ENCODE results near the gene SYAP1. TPM values are rescaled to one million over a fixed set of nuclear protein-coding genes. Genes with fewer than 3 reads are reported as not detected.
"Not testable (repeated sequence)": the region's sequence is repeated elsewhere in the genome, so short reads cannot be mapped to it uniquely, and the experiment has no call there.

SYAP1 gene
- total RNA-seq, 1 experiment from 2014 or later, result 49.8 TPM

- no peak for DNase-seq
- H3K36me3 ChIP-seq, result peaks cover 25% of the 10 kb centered on the region
- no peaks in the 10 kb centered on the region for H3K27me3 ChIP-seq
- H3K4me1 ChIP-seq, result no peaks in the 10 kb centered on the region
- H3K4me3 ChIP-seq, result no peak overlapping the region
- H3K27ac ChIP-seq, result no peak overlapping the region
- H3K9me3 ChIP-seq (replicated peaks), result no peaks in the 10 kb centered on the region
Measured at GRCh38 chrX:16745102-16745501, 25.7 kb downstream of the SYAP1 start.

DNA sequence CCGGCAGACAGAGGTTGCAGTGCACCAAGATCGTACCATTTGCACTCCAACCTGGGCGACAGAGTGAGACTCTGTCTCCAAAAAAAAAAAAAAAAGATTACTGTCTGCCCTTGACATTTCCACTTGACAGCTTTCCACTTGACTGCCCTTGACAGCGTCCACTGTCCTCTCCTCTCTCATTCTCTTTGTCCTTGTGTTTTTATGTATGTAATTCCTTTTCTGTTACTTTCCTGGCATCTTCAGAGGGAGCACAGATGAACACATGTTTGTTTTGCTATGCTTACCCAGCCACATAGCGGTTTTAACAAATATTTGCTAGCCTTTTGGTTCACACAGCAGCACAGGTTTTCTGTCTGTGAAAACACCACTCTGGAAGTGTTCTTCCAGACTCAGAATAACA lies 26.2 kb downstream of the SYAP1 start:
- Histone ChIP-seq H3K36me3 (peaks cover 25% of the 10 kb centered on the region), H3K4me3 (no peak overlapping the region), H3K9me3 (replicated peaks) (no peaks in the 10 kb centered on the region), H3K4me1 (no peaks in the 10 kb centered on the region), H3K27ac (no peak overlapping the region), H3K27me3 (no peaks in the 10 kb centered on the region)
- DNase-seq, result no peak

GRCh38 chrX:16748425-16748824 lies 29.0 kb downstream of the SYAP1 start:
- Histone ChIP-seq H3K4me1 (no peaks in the 10 kb centered on the region), H3K4me3 (no peak overlapping the region), H3K27ac (no peak overlapping the region), H3K9me3 (replicated peaks) (no peaks in the 10 kb centered on the region), H3K27me3 (no peaks in the 10 kb centered on the region), H3K36me3 (peaks cover 19% of the 10 kb centered on the region)
- DNase-seq, result no peak

GRCh38 chrX:16750136-16750535 lies 30.7 kb downstream of the SYAP1 start:
- H3K4me1 ChIP-seq, result no peaks in the 10 kb centered on the region
- H3K27ac ChIP-seq, result no peak overlapping the region
- DNase-seq, result peak; percentile 21 to 50
- H3K9me3 ChIP-seq (replicated peaks), result no peaks in the 10 kb centered on the region
- no peaks in the 10 kb centered on the region for H3K27me3 ChIP-seq
- H3K4me3 ChIP-seq, result no peak overlapping the region
- H3K36me3 ChIP-seq, result peaks cover 16% of the 10 kb centered on the region

GRCh38 chrX:16754019-16754418 lies 34.6 kb downstream of the SYAP1 start:
- Histone ChIP-seq H3K4me1 (no peaks in the 10 kb centered on the region), H3K9me3 (replicated peaks) (no peaks in the 10 kb centered on the region), H3K27ac (no peak overlapping the region), H3K4me3 (no peak overlapping the region), H3K27me3 (no peaks in the 10 kb centered on the region), H3K36me3 (peaks cover 29% of the 10 kb centered on the region)
- DNase-seq, result no peak

DNA sequence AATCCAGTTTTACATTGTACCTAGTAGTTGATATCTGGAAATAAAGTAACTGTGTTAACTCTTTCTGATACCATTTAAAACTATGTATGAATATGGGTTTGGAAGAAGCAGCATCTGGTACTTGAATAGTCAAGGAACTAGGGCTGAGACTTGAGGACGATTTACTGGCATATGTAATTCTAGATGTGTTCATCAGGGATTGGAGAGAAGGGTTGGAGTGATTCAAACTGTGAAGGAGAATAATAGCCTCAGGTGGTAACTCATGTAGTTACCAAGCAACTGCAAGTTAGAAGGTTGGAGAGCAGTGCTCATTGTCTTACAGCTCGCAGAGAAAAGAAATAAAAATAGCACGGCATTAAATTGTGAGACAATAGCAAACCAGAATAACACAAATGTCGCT lies 37.3 kb downstream of the SYAP1 start:
- H3K4me3 ChIP-seq, result no peak overlapping the region
- H3K27me3 ChIP-seq, result no peaks in the 10 kb centered on the region
- H3K9me3 ChIP-seq (replicated peaks), result no peaks in the 10 kb centered on the region
- no peak overlapping the region for H3K27ac ChIP-seq
- no peaks in the 10 kb centered on the region for H3K4me1 ChIP-seq
- peaks cover 36% of the 10 kb centered on the region for H3K36me3 ChIP-seq
- DNase-seq, result no peak

- DNase-seq; H3K9me3 ChIP-seq (replicated peaks); H3K4me3 ChIP-seq; H3K27me3 ChIP-seq; H3K27ac ChIP-seq; H3K4me1 ChIP-seq: not testable (repeated sequence)
- H3K36me3 ChIP-seq, result peaks cover 20% of the 10 kb centered on the region
Measured at GRCh38 chrX:16761500-16761899, 42.1 kb downstream of the SYAP1 start.

- Histone ChIP-seq H3K27me3 (no peaks in the 10 kb centered on the region), H3K4me1 (no peaks in the 10 kb centered on the region)
Measured at GRCh38 chrX:16762579-16762978, 43.2 kb downstream of the SYAP1 start.

DNA sequence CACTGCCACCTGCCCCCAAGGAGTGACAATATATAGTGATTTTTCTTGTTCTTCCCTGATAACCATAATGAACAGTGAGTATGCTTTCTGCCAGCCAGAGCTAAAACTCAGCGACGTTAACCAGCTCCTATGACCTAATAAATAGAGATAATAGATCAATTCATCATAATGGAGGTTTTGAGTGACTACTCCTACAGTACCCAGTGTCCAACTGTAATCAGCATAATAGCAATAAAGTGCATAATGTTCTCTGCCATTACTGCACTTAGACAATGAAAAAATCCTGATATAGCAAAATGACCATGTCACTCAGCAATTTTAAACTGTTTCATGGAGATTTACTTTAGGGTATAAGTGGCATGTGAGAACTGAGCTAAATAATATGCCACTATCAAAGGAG lies 46.2 kb downstream of the SYAP1 start:
- Histone ChIP-seq H3K27ac (no peak overlapping the region), H3K4me1 (no peaks in the 10 kb centered on the region)

More at GRCh38 chrX:16762579-16762978, 43.2 kb downstream of the SYAP1 start:
- H3K36me3 ChIP-seq, result peaks cover 17% of the 10 kb centered on the region
- H3K27ac ChIP-seq, result no peak overlapping the region
- no peak for DNase-seq
- no peak overlapping the region for H3K4me3 ChIP-seq
- H3K9me3 ChIP-seq (replicated peaks), result no peaks in the 10 kb centered on the region

DNA sequence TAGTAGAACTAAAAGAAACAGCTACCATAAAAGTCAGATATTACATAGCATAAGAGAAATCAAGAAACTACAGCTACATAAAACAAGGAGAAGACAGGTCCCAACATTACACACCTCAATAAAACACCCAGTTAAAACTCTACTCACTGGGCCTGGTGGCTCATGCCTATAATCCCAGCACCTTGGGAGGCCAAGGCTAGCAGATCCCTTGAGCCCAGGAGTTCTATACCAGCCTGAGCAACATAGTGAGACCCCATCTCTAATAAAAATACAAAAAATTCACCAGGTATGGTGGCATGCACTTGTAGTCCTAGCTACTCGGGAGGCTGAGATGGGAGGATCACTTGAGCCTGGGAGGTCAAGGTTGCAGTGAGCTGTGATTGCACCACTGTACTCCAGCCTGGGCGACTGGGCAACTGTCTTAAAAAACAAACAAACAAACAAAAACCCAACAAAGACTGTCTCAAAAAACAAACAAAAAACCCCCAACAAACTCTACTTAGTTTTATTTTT lies 51.6 kb downstream of the SYAP1 start:
- Histone ChIP-seq H3K27me3 (no peaks in the 10 kb centered on the region), H3K27ac (peak overlapping the region; percentile 98; the same call in 1 of the 2 replicates), H3K4me1 (peaks cover 6% of the 10 kb centered on the region; the same call in 1 of the 2 replicates), H3K36me3 (no peaks in the 10 kb centered on the region), H3K9me3 (replicated peaks) (no peaks in the 10 kb centered on the region; the same call in 1 of the 2 replicates), H3K4me3 (no peak overlapping the region)
- no peak for DNase-seq

More for the DNA sequence above, 46.2 kb downstream of the SYAP1 start:
- no peak overlapping the region for H3K4me3 ChIP-seq
- no peaks in the 10 kb centered on the region for H3K9me3 ChIP-seq (replicated peaks)
- H3K36me3 ChIP-seq, result peaks cover 3% of the 10 kb centered on the region; the same call in 1 of the 2 replicates
- H3K27me3 ChIP-seq, result no peaks in the 10 kb centered on the region
- no peak for DNase-seq

DNA sequence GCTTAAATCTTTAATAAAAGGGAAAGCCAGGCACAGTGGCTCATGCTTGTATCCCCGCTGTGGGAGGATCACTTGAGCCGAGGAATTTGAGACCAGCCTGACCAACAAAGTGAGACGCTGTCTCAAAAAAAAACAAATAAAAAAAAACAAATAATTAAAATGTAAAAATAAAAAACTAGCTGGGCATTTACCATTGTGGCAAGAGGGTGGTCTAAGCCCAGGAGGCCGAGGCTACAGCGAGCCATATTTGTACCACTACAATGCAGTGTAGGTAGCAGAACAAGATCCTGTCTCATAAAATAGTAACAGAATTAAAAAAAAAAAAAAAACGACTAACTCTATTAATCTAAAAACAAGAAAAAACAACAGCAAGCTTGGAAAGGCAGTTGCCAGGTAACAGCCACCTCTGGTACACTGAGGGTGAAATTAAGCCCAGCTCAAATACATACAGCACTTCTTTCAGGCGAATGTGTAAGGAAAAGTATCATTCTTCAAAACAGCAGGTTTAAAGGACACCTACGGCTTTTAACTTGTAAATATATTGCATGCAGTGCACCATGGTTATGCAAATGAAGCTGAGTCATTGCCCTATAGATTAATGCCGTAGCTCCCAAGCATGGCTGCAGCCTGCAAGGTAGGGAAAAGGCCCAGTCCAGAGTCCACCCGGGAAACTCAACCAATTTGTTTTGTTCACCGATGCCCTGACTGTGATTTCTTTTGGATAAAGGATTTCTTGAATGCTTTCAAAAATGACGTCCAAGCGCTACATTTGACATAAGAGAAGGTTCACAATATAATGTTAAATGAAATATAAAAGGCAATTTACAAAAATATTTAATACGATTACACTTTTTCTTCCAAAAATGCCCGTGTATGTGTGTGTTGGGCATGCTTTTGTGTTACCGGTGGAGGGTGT lies 52.3 kb downstream of the SYAP1 start:
- Histone ChIP-seq H3K4me3 (0 out of 2 replicates have a peak overlapping the region, but pooled peaks have one; percentile 15), H3K9me3 (replicated peaks) (no peaks in the 10 kb centered on the region; the same call in 1 of the 2 replicates), H3K4me1 (peaks cover 6% of the 10 kb centered on the region; the same call in 1 of the 2 replicates), H3K27me3 (no peaks in the 10 kb centered on the region), H3K27ac (peak overlapping the region; percentile 98), H3K36me3 (no peaks in the 10 kb centered on the region)
- peak; percentile 61 to 67 for DNase-seq

- Histone ChIP-seq H3K4me3 (no peak overlapping the region), H3K27me3 (no peaks in the 10 kb centered on the region), H3K36me3 (no peaks in the 10 kb centered on the region), H3K4me1 (peaks cover 6% of the 10 kb centered on the region; the same call in 1 of the 2 replicates), H3K27ac (peak overlapping the region; percentile 98), H3K9me3 (replicated peaks) (no peaks in the 10 kb centered on the region; the same call in 1 of the 2 replicates)
- peak; percentile 10 to 20 for DNase-seq
Measured at GRCh38 chrX:16772460-16772859, 53.0 kb downstream of the SYAP1 start.

DNA sequence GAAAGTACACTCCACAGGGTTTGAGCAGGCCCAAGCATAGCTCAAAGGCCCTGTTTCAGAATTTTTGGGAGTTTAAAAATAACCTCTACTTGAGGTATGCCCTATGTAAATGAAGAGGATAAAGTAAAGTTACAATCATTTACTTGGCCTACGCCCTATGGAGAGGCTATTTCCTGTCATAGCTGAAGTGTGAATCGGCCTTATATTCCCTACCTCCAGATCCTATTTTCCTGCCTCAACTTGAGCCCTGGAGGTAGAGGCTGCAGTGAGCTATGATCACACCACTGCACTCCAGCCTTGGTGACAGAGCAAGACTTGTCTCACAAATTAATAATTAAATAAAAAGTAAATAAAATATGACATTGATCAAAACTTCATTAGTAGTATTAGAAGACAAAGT lies 55.3 kb downstream of the SYAP1 start:
- no peaks in the 10 kb centered on the region for H3K36me3 ChIP-seq
- H3K4me3 ChIP-seq, result no peak overlapping the region
- no peak for DNase-seq
- H3K27me3 ChIP-seq, result no peaks in the 10 kb centered on the region
- H3K9me3 ChIP-seq (replicated peaks), result no peaks in the 10 kb centered on the region; the same call in 1 of the 2 replicates
- peaks cover 6% of the 10 kb centered on the region; the same call in 1 of the 2 replicates for H3K4me1 ChIP-seq
- H3K27ac ChIP-seq, result no peak overlapping the region

DNA sequence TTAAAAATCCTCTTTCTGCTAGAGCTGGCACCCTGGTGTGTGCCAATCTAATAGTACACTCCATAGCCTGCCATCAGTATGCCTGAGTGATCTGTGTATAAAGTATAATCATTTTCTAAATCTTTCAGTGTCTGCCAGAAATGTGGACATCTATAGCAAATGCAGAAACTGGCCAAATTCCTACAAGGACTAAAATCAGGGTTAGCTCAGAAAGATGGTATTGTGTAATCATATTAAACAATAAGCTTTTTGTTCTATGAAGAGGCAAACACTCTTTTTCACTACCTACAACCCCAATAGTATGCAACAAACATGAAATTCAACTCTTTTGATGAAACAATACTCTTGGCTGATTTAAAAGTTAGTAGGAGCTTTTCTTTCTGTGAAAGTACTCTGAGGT lies 59.1 kb downstream of the SYAP1 start:
- no peaks in the 10 kb centered on the region for H3K36me3 ChIP-seq
- H3K4me1 ChIP-seq, result no peaks in the 10 kb centered on the region
- H3K9me3 ChIP-seq (replicated peaks), result no peaks in the 10 kb centered on the region
- H3K4me3 ChIP-seq, result no peak overlapping the region
- no peak overlapping the region for H3K27ac ChIP-seq
- no peaks in the 10 kb centered on the region for H3K27me3 ChIP-seq
- DNase-seq, result no peak

DNA sequence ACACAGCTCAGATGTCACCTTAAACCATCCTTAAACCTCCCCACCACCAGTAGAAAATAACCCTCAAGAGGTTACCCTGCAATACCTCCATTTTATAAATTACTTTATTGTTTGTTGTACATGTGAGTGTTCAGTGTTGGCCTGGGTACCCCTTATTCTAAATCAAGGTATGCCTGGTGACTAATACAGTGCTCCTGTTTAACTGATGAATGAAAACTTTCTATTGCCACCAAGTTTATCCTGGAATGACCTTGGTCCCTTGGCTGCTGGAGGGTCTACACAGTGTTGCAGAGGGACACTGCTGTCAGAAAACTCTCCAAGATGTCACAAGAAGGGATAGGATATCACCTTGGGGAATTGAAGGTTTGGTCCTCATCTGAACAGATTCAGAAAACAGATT lies 59.6 kb downstream of the SYAP1 start:
- no peaks in the 10 kb centered on the region for H3K36me3 ChIP-seq
- H3K4me3 ChIP-seq, result no peak overlapping the region
- no peaks in the 10 kb centered on the region for H3K4me1 ChIP-seq
- H3K27me3 ChIP-seq, result no peaks in the 10 kb centered on the region
- H3K9me3 ChIP-seq (replicated peaks), result no peaks in the 10 kb centered on the region
- no peak overlapping the region for H3K27ac ChIP-seq
- no peak for DNase-seq

Measured in SJCRH30 (cell line).